Muscle layer of duodenum (tissue), 2 donors: ENCODE measurements around the gene SPRR3.

Source experiments
- H3K27ac ChIP-seq: one replicate; pipeline ENCODE4 v1.7.0; 2013; ENCODE audit warnings: mild to moderate bottlenecking, low read length
- H3K27me3 ChIP-seq: one replicate; pipeline ENCODE4 v1.7.0; 2013; ENCODE audit warnings: low read depth, mild to moderate bottlenecking, control low read depth, low read length
- H3K36me3 ChIP-seq, 2 donors: one replicate each; pipeline ENCODE4 v1.7.0; 2013; ENCODE audit warnings: low read length in 2 of 2, control low read depth in 1 of 2, mild to moderate bottlenecking in 1 of 2; ENCODE audit not compliant: insufficient read depth in 2 of 2, control insufficient read depth in 1 of 2
- H3K4me1 ChIP-seq, 2 donors: one replicate each; pipeline ENCODE4 v1.7.0; 2013; ENCODE audit warnings: low read length in 2 of 2, mild to moderate bottlenecking in 2 of 2, control low read depth in 1 of 2, moderate library complexity in 1 of 2; ENCODE audit not compliant: insufficient read depth in 2 of 2, control insufficient read depth in 1 of 2
- H3K4me3 ChIP-seq, 2 donors: one replicate each; pipeline ENCODE4 v1.7.0; 2013; ENCODE audit warnings: low read length in 2 of 2, low read depth in 1 of 2, mild to moderate bottlenecking in 1 of 2
- H3K9me3 ChIP-seq, 2 donors: one replicate each; pipeline ENCODE4 v1.7.0; 2013; ENCODE audit warnings: low read length in 2 of 2, control low read depth in 1 of 2, mild to moderate bottlenecking in 1 of 2; ENCODE audit not compliant: control insufficient read depth in 1 of 2
- donor health status: healthy.

The SPRR3 gene

DNA sequence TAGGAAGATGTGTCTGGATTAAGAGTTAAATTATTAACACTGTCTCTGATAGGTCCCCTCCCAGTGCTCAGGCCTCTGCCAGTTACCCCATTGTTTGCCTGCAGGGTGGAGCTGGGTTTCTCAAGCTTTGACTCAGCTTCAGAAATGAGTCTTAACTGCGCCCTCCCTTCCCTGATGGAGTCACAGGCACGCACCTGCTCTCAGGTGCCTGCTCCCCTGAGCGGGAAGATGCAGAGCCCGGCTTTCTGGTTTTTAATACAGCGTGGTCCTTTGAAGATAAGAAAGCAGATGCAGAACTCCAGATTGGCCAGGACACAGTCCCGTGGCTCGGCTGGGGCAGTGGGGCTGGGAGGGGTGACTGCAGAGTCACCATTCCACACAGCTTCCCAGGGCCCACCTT is 34.3 kb upstream of the SPRR3 start:
- no peaks in the 10 kb centered on the region for H3K36me3 ChIP-seq
- H3K4me3 ChIP-seq, result no peak overlapping the region
- H3K27ac ChIP-seq, result no peak overlapping the region
- H3K9me3 ChIP-seq, result no peaks in the 10 kb centered on the region
- no peaks in the 10 kb centered on the region for H3K27me3 ChIP-seq
- no peaks in the 10 kb centered on the region for H3K4me1 ChIP-seq

DNA sequence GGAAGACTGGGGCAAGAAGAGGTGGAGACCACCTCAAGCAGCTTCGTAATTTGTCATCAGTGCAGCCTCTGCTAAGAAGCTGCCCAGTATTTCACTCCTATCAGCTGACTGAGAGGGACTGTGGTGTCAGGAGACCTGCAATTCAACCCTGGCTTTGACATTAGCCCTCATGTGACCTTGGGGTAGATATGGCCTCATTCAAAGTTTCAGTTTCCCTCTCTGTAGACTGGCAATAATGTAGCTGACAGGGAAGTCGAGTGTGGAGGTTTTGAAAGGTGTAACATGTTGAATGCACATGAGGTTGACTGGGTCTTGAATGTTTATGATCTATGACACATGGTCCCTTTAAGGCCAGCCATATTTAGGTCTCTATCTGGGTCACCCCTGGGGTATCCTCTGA is 33.3 kb upstream of the SPRR3 start:
- no peak overlapping the region for H3K4me3 ChIP-seq
- H3K4me1 ChIP-seq, result no peaks in the 10 kb centered on the region
- no peaks in the 10 kb centered on the region for H3K36me3 ChIP-seq
- H3K27ac ChIP-seq, result no peak overlapping the region
- H3K9me3 ChIP-seq, result no peaks in the 10 kb centered on the region
- no peaks in the 10 kb centered on the region for H3K27me3 ChIP-seq

DNA sequence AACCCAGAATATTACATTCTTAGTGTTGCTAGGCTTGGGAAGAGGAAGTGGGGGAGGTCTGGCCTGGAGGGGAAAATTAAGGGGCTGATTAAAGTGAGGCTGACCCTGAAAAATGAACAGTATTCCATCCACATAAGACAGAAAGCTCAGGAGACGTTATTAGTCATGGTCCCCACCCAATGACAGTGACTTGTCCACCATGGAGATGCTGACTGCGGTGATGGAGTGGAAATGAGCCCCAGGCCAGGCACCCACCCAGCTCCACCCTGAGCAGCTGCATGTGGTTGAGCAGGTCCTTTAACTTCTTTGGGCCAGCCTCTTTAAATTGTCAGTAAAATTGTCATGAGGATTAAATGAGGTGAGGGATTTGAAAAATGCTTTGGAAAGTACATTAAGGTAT is 32.5 kb upstream of the SPRR3 start:
- Histone ChIP-seq H3K4me3 (no peak overlapping the region), H3K36me3 (no peaks in the 10 kb centered on the region), H3K27ac (no peak overlapping the region), H3K4me1 (no peaks in the 10 kb centered on the region), H3K9me3 (no peaks in the 10 kb centered on the region), H3K27me3 (no peaks in the 10 kb centered on the region)

DNA sequence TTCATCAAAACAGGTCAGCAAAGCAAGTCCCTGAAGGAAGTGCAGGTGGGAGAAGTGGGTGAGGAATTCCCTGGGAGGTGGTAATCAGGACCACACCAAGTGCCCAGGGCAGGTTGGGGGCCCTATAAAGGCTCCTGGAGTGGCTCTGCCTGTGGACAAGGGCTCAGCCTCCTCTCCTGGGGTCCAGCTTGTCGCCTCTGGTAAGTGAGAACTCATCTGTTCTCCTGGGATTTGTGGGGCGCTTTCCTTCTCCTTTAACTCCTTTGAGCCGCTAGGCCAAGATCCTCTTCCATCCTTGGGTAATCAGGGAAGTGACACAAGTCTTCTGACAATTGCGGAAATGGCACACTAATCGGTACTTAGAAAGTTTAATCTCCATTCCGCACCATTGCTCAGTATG is 31.1 kb upstream of the SPRR3 start, which contains the start of gene SPRR4:
Gene SPRR4, plus strand, starts transcription at position 154 of the 400 bp plus-strand sequence. CDS start 1,243 bp downstream, outside the sequence.
- Histone ChIP-seq H3K4me1 (no peaks in the 10 kb centered on the region), H3K4me3 (no peak within 1 kb of the TSS), H3K27ac (no peak within 1 kb of the TSS), H3K27me3 (no peaks in the 10 kb centered on the region), H3K9me3 (no peaks in the 10 kb centered on the region), H3K36me3 (no peaks in the 10 kb centered on the region)

DNA sequence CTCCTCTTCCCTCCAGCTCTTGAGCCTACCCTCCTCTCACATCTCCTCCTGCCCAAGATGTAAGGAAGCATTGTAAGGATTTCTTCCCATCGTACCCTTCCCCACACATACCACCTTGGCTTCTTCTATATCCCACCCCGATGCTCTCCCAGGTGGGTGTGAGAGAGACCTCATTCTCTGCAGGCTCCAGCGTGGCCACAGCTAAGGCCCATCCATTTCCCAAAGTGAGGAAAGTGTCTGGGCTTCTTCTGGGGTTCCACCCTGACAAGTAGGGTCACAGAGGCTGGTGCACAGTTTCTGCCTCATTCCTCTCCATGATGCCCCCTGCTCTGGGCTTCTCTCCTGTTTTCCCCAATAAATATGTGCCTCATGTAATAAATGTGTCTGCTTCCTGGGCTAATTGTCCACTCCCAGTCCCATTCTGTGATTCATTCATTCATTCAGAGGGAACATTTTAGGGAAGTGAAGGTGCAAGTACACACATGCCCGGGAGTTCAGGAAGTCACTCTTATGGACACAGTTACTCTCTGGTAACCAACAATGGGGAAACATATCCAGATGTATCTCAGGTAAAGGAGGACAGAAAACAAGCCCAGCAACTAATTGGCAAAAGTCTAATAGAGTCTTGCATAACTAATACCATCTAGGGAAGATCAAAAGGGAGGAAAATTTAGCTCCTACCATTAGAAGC is 29.2 kb upstream of the SPRR3 start:
- no peaks in the 10 kb centered on the region for H3K27me3 ChIP-seq
- no peaks in the 10 kb centered on the region for H3K36me3 ChIP-seq
- no peak overlapping the region for H3K4me3 ChIP-seq
- H3K4me1 ChIP-seq, result no peaks in the 10 kb centered on the region
- H3K9me3 ChIP-seq, result no peaks in the 10 kb centered on the region
- H3K27ac ChIP-seq, result no peak overlapping the region

DNA sequence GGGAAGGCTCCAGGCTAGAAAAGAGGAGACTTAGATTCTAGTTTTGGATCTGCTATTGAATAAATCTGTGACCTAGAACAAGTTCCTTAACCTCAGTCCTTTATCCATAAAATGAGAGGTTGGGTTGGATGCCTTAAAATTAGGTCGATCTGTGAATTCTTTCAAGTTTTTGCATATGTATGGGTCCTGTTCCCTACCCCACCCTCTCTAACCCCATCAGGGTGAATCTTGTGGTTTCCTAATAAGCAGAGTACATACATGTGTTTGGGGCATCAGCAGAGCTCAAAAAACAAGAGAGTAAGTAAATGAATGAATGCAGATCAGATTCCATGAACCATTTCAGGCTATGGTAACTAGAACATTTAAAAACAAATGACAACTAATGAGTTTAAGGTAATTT is 24.9 kb upstream of the SPRR3 start:
- Histone ChIP-seq H3K4me1 (no peaks in the 10 kb centered on the region), H3K27me3 (no peaks in the 10 kb centered on the region), H3K36me3 (no peaks in the 10 kb centered on the region), H3K27ac (no peak overlapping the region), H3K4me3 (no peak overlapping the region), H3K9me3 (no peaks in the 10 kb centered on the region)

DNA sequence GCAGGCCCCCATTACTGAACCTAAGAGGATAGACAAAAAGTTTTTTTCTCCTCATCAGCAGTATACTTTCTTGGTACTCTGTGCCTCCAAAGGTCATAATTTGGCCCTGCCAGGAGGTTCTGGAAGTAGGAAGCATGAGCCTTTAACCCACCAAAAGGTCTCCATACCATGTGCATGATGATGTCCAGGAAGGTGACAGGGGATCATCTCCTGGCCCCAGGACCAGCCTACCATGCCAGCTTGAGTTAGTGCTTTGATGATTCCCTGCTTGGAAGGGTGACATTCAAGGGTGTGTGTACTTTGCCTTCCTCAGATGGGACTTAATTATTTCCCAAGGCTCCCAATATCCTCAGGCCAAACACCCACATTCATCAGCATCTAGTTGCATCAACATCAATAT is 23.9 kb upstream of the SPRR3 start:
- no peaks in the 10 kb centered on the region for H3K27me3 ChIP-seq
- no peaks in the 10 kb centered on the region for H3K4me1 ChIP-seq
- H3K4me3 ChIP-seq, result no peak overlapping the region

DNA sequence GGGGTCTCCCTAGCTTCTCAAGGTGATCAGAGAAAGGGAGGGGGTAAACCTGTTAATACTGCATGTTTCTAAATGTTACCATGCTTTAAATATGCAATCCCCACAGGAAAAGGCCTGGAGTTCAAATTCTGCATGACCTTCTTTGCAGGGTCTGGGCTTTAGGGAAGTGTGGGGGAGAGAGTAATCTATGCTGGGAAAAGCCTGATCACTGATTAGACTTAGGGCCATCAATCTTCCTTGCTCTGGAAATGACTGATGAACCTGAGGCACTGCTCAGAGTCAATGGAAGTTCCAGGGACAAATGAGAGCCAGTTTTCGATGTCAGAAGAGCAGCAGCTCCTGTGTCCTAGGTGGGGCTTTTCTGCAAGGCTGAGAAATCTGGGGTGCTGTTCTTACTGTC is 20.9 kb upstream of the SPRR3 start:
- Histone ChIP-seq H3K27me3 (no peaks in the 10 kb centered on the region), H3K9me3 (no peaks in the 10 kb centered on the region), H3K4me1 (no peaks in the 10 kb centered on the region), H3K27ac (no peak overlapping the region), H3K4me3 (no peak overlapping the region), H3K36me3 (no peaks in the 10 kb centered on the region)

More for the DNA sequence above, 23.9 kb upstream of the SPRR3 start:
- no peaks in the 10 kb centered on the region for H3K36me3 ChIP-seq
- H3K27ac ChIP-seq, result no peak overlapping the region
- no peaks in the 10 kb centered on the region for H3K9me3 ChIP-seq

DNA sequence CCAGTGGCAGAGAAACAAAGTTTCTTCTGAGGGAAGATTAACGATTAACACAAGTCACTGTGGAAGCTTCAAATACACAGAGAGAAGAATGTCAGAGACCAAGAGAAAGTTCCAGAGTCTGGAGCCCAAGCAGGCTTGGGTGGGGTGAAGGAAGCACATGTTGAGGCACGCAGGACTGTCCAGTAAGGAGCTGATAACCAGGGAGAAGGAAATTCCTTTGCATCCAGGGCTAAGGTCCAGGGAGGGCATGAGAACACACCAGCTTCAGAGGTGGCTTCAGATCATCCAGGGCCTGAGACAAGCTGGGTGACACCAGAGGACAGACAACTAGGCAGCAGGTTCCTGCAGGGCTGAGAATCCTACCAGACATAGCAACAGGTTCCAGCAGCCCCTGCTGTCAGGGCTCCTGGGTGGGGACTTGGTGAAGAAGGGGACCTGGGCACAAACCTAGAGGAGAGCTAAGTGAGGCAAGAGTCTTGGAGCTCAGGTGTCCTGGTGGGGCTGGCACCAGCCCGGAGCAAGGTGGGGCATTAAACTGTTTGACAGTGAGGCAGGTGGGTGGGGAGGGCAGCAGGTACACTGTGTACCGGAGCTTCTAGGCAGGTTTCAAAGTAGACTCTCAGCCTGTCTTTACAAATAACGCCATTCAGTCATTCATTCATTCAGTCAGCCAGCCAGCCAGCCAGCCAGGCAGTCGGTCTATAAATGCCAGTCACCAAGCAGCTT is 20.2 kb upstream of the SPRR3 start:
- Histone ChIP-seq H3K36me3 (no peaks in the 10 kb centered on the region), H3K4me3 (no peak overlapping the region), H3K27me3 (no peaks in the 10 kb centered on the region), H3K9me3 (no peaks in the 10 kb centered on the region), H3K27ac (no peak overlapping the region), H3K4me1 (no peaks in the 10 kb centered on the region)

DNA sequence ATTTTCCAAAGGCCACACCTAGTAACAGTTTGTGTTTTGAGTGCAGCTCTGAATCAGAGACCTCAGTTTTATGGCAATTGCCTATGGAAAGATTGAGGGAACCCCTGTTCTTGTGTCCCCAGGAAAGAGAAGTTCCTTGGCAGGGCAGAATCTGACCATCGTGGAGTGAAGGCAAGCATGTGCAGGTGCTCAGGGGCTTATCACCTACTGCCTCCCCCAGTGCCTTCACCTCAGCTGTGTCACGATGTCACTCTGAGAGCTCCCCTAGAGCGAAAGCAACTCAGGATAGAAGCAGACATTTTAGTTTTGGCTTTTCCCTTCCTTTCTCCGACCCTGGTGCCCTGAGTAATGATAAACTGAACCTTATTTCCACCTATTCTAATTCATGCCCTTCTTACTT is 19.5 kb upstream of the SPRR3 start:
- no peak overlapping the region for H3K27ac ChIP-seq
- H3K4me1 ChIP-seq, result no peaks in the 10 kb centered on the region
- H3K4me3 ChIP-seq, result no peak overlapping the region
- H3K36me3 ChIP-seq, result no peaks in the 10 kb centered on the region
- no peaks in the 10 kb centered on the region for H3K27me3 ChIP-seq
- no peaks in the 10 kb centered on the region for H3K9me3 ChIP-seq

DNA sequence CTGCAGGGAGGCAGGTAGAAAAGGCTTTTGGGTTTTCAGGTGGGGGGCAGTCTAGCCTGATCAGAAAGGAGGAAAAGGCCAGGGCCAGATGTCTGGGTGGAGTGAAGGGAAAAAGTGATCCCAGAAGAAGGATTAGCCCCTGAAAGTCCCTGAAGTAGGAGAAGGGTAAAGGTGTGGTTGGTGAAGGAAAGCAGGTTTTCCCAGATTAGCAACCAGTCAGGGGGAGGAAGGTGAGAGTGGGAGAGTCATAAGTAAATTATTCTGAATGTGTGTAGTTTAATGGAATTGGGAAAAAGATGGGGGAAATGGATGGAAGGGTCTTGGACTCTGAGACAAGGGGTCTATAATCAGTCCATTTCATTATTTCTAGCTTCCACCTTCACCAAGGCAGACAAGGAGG is 18.3 kb upstream of the SPRR3 start:
- Histone ChIP-seq H3K9me3 (no peaks in the 10 kb centered on the region), H3K4me3 (no peak overlapping the region), H3K27me3 (no peaks in the 10 kb centered on the region), H3K4me1 (no peaks in the 10 kb centered on the region), H3K36me3 (no peaks in the 10 kb centered on the region), H3K27ac (no peak overlapping the region)

DNA sequence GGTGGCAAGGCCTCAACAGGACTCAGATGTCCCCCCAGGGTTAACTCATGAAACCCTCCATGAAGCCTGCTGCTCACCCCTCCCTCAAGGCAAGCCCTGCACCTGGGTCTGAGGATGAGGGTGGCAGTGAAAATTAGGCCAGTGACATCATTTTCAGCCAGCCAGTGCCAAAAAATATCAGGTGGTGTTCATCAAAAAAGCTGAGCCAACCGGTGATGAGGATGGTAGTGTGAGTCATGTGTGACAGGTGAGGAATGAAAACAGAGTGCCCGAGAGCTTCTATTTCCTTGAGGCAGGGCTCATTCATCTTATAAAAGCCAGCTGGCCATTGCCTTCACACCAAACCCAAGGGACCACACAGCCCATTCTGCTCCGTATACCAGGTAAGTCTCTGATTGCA is 17.8 kb upstream of the SPRR3 start, which contains the start of gene SPRR1A:
Gene SPRR1A, plus strand, starts transcription at position 339 of the 400 bp plus-strand sequence. CDS start 1,150 bp downstream, outside the sequence.
- H3K27ac ChIP-seq, result no peak within 1 kb of the TSS
- no peaks in the 10 kb centered on the region for H3K27me3 ChIP-seq
- H3K4me1 ChIP-seq, result no peaks in the 10 kb centered on the region
- H3K9me3 ChIP-seq, result no peaks in the 10 kb centered on the region
- H3K4me3 ChIP-seq, result no peak within 1 kb of the TSS
- no peaks in the 10 kb centered on the region for H3K36me3 ChIP-seq
